ENCODE data around the gene DAGLA.

The DAGLA gene

DNA sequence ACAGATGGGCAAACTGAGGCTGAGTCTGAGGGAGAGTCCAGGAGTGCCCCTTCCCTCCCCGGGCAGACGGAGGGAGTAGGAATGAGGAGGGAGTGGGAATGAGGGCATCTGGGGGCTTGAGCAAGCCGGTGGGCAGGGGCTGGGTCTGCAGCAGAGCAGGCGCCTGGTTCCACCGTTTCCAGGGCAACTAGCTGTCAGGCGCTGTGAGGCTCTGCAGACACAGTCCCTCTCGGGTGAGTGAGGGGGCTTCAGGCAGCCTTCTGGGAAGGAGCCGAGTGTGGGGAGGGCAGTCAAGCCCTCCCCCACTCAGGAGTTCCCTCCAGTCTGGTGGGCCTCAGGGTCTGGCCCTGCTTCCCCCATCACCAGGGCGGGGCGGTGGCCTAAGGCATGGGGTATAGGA, 93.2 kb downstream of the DAGLA start:
- no peak for DNase-seq (ENCODE audit: low read depth)
- no peak overlapping the region for H3K4me3 ChIP-seq (ENCODE audit: control insufficient read depth, low read depth, low read length)
- TF ChIP-seq, protein P1, sequence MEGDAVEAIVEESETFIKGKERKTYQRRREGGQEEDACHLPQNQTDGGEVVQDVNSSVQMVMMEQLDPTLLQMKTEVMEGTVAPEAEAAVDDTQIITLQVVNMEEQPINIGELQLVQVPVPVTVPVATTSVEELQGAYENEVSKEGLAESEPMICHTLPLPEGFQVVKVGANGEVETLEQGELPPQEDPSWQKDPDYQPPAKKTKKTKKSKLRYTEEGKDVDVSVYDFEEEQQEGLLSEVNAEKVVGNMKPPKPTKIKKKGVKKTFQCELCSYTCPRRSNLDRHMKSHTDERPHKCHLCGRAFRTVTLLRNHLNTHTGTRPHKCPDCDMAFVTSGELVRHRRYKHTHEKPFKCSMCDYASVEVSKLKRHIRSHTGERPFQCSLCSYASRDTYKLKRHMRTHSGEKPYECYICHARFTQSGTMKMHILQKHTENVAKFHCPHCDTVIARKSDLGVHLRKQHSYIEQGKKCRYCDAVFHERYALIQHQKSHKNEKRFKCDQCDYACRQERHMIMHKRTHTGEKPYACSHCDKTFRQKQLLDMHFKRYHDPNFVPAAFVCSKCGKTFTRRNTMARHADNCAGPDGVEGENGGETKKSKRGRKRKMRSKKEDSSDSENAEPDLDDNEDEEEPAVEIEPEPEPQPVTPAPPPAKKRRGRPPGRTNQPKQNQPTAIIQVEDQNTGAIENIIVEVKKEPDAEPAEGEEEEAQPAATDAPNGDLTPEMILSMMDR (conservative IDR thresholded peaks at IDR 0.05; ENCODE audit: control insufficient read depth, insufficient read depth, low read depth, low read length) = no peak

DNA sequence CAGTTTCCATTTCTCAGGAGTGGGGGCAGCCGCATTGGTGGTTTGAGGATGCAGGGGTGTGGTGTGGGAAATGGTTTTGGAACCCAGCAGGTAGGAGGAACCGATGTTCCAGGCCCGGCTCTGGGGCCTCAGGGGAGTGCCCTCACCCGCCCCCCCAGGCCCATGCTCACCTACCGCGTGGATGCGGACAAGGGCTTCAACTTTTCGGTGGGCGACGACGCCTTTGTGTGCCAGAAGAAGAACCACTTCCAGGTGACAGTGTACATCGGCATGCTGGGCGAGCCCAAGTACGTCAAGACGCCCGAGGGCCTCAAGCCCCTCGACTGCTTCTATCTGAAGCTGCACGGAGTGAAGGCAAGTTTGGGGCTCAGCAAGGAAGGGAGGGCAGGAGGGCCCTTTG, 93.6 kb downstream of the DAGLA start:
- TF ChIP-seq, protein P1 (conservative IDR thresholded peaks at IDR 0.05; ENCODE audit: control insufficient read depth, insufficient read depth, low read depth, low read length) = no peak
- no peak for DNase-seq (ENCODE audit: low read depth)
- H3K4me3 ChIP-seq (ENCODE audit: control insufficient read depth, low read depth, low read length) = no peak overlapping the region

DNA sequence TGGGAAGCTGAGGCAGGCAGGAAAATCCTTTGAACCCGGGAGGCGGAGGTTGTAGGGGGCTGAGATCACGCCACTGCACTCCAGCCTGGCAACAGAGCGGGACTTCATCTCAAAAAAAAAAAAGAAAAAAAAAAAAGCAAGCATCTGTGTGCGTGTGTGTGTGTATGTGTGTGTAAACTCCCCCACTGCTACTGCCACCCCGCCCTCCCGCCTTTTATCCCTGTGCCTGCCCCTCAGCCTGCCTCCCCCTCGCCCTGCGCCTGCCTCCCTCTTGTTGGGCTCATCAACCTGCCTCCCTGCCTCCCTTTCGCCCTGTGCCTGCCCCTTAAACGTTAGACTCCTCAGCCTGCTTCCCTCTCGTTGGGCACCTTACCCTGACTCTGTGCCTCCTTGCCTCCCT, 94.2 kb downstream of the DAGLA start:
- no peak for DNase-seq (ENCODE audit: low read depth)
- H3K4me3 ChIP-seq (ENCODE audit: control insufficient read depth, low read depth, low read length) = no peak overlapping the region
- TF ChIP-seq, protein P1 (conservative IDR thresholded peaks at IDR 0.05; ENCODE audit: control insufficient read depth, insufficient read depth, low read depth, low read length) = no peak

DNA sequence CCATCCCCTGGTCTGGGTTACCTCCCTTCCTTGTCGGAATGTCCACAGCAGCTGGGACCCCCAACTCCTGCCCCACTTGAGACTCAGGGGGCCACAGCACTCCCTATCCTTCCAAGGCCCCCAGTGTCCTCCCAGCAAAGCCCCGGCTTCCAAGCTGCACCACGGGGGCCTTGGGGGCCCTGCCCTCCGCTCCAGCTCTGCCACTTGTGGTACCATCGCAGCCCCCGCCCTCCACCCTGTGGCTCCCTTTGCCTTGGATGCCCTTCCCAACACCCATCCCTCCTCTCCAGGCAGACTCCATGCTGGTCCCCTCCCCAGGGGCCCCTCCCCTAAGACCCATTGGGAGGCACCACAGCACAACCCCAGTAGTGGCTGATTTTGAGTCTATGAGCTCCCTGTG, 94.9 kb downstream of the DAGLA start:
- DNase-seq (ENCODE audit: low read depth) = no peak
- no peak overlapping the region for H3K4me3 ChIP-seq (ENCODE audit: control insufficient read depth, low read depth, low read length)
- TF ChIP-seq, protein P1 (conservative IDR thresholded peaks at IDR 0.05; ENCODE audit: control insufficient read depth, insufficient read depth, low read depth, low read length) = no peak

DNA sequence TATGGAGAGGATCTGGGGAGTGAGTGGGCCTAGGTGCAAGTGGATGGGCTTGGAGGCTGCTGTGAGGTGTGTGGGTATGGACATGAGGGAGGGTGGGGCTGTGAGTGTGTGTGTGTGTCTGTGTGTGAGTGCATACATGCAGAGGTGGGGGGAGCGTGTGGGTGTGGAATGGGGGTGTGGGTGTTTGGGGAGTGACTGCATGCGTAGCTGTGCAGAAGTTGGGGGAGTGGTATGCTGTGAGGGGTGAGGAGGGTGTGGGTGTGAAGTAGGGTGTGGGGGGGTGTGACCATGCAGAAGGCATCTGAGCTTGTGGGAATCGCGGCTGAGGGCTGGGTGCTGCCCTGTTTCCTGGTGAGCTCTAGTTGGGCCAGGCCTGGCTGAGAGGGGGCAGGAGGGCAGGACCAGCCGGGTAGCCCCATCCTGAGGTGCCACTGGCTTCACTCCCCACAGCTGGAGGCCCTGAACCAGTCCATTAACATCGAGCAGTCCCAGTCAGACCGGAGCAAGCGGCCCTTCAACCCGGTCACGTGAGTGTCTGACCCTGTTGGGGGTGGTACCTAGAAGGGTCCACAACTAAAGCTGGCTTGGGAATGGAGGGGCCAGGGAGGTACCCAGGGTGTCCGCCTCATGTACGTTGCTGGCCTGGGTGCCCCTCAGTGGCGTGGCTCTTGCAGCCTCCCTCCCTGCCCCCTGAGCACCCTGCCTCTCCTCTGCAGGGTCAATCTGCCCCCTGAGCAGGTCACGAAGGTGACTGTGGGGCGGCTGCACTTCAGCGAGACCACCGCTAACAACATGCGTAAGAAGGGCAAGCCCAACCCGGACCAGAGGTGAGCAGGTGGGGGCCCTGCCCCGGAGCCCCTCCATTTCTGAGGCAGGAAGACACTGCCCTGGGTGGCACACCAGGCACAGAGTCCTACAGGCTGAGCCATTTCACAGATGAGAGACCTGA, 95.7 kb downstream of the DAGLA start:
- no peak for DNase-seq (ENCODE audit: low read depth)
- H3K4me3 ChIP-seq (ENCODE audit: control insufficient read depth, low read depth, low read length) = no peak overlapping the region
- TF ChIP-seq, protein P1 (conservative IDR thresholded peaks at IDR 0.05; ENCODE audit: control insufficient read depth, insufficient read depth, low read depth, low read length) = no peak

DNA sequence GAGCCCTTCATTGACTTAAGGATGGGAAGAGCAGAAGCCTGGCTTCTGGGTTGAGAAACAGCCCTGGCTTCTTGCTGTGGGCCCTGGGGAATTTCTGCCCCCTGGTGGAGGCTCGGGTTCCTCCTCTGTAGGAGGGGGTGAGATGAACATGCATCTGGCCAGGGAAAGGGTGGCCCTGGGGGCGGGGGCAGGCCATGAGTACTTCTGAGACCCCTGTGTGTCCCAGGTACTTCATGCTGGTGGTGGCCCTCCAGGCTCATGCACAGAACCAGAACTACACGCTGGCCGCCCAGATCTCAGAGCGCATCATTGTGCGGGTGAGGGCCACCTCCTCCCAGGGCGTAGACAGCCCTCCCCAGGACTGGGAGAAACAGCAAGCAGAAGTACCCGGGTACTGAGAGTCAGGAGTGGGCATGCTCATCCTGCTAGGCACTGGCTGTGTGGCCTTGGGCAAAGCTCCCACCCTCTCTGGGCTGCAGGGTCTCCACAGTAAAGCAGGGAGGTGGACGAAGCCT, 96.4 kb downstream of the DAGLA start:
- TF ChIP-seq, protein P1 (conservative IDR thresholded peaks at IDR 0.05; ENCODE audit: control insufficient read depth, insufficient read depth, low read depth, low read length) = peak; percentile 81
- H3K4me3 ChIP-seq (ENCODE audit: control insufficient read depth, low read depth, low read length) = no peak overlapping the region
- DNase-seq (ENCODE audit: low read depth) = peak; percentile 63
